Thoracic aorta (tissue), 2 donors: ENCODE measurements around the gene BRCC3. TPM values are rescaled to one million over a fixed set of nuclear protein-coding genes. Genes with fewer than 3 reads are reported as not detected.

Experiments used
- ATAC-seq: fragments of 150-250 bp; one replicate; pipeline ENCODE4 v1.8.0; 2017; ENCODE audit warnings: low read depth; ENCODE audit not compliant: insufficient number of reproducible peaks, low FRiP score
- DNase-seq: peaks from one replicate; pipeline ENCODE4 v3.0.0-alpha.2; 2020; ENCODE audit warnings: low spot score
- H3K27ac ChIP-seq, 2 donors: fragments of 200-600 bp; sonication (generic); 1 replicate in 1 of 2; 2 replicates in 1 of 2; pipeline ENCODE4 v1.5.1; 2016; ENCODE audit warnings: mild to moderate bottlenecking in 2 of 2, moderate library complexity in 2 of 2
- H3K27me3 ChIP-seq: fragments of 200-600 bp; sonication (generic); replicated peaks from 2 replicates; pipeline ENCODE4 v1.6.0; 2016; ENCODE audit warnings: mild to moderate bottlenecking; ENCODE audit not compliant: insufficient read depth
- H3K36me3 ChIP-seq: fragments of 200-600 bp; sonication (generic); one replicate; pipeline ENCODE4 v1.5.1; 2016
- H3K4me1 ChIP-seq, 2 donors: fragments of 200-600 bp; sonication (generic); 1 replicate in 1 of 2; 2 replicates in 1 of 2; pipeline versions ENCODE4 v1.5.1 to v1.6.0; 2016; ENCODE audit warnings: low read depth in 2 of 2, mild to moderate bottlenecking in 1 of 2; ENCODE audit not compliant: control insufficient read depth in 1 of 2
- H3K4me3 ChIP-seq: fragments of 200-600 bp; sonication (generic); 2 replicates; pipeline ENCODE4 v1.5.1; 2016; ENCODE audit warnings: mild to moderate bottlenecking
- H3K9me3 ChIP-seq: fragments of 200-600 bp; sonication (generic); 2 replicates; pipeline ENCODE4 v1.5.1; 2016
- CTCF ChIP-seq: fragments of 200-600 bp; sonication (generic); IDR thresholded peaks from one replicate; pipeline ENCODE4 v1.5.1; 2019; ENCODE audit warnings: antibody characterized with exemption
- total RNA-seq, 2 donors: library from RNA; depleted of rRNA; stranded (reverse); fragments of >200 nt; gene quantifications; one replicate each; pipeline versions ENCODE4 v1.1.0 to v1.2.3, GENCODE V29; 2016

BRCC3 gene
- total RNA-seq, result 10 to 100 TPM in 1 of 2 donors, 1 to 10 TPM in 1; 6.2 to 14.2 TPM

GRCh38 chrX:155070975-155071693 is at the start of gene BRCC3, which contains the start of the genes CMC4 and MTCP1:
BRCC3 (plus strand) TSS chrX:155071508; CDS start chrX:155071528, 20 bp downstream.
CMC4 (minus strand) TSS chrX:155071136; CDS start chrX:155064023, 7,113 bp downstream.
MTCP1 (minus strand) TSS chrX:155071136; CDS start chrX:155066010, 5,126 bp downstream.
- no peaks in the 10 kb centered on the region for H3K27me3 ChIP-seq
- DNase-seq, result no peak
- ATAC-seq, result peak; percentile 75
- H3K27ac ChIP-seq, result peak within 1 kb of the TSS; percentile 82 to 86
- peak within 1 kb of the TSS; percentile 86 for H3K4me3 ChIP-seq
- no peaks in the 10 kb centered on the region for H3K36me3 ChIP-seq
- no peak for TF ChIP-seq CTCF
- peaks cover 4 to 7% of the 10 kb centered on the region in 2 donors for H3K4me1 ChIP-seq
- no peaks in the 10 kb centered on the region for H3K9me3 ChIP-seq

- no peak for TF ChIP-seq CTCF
- Histone ChIP-seq H3K9me3 (no peaks in the 10 kb centered on the region), H3K4me1 (no peaks in the 10 kb centered on the region), H3K27me3 (no peaks in the 10 kb centered on the region), H3K27ac (no peak within 1 kb of the TSS), H3K4me3 (no peak within 1 kb of the TSS), H3K36me3 (no peaks in the 10 kb centered on the region)
- DNase-seq (no peak), ATAC-seq (no peak)
Measured at GRCh38 chrX:155022585-155022984, 48.7 kb upstream of the BRCC3 start, which contains the start of gene F8. F8 (minus strand) TSS chrX:155022723; CDS start chrX:155022552, 171 bp downstream.

- peaks cover 0 to 11% of the 10 kb centered on the region in 2 donors for H3K4me1 ChIP-seq
- ATAC-seq (no peak), DNase-seq (no peak)
- no peak overlapping the region for H3K4me3 ChIP-seq
- no peak overlapping the region for H3K27ac ChIP-seq
- no peaks in the 10 kb centered on the region for H3K27me3 ChIP-seq
- H3K9me3 ChIP-seq, result no peaks in the 10 kb centered on the region
- H3K36me3 ChIP-seq, result no peaks in the 10 kb centered on the region
- no peak for TF ChIP-seq CTCF
Measured at GRCh38 chrX:155023907-155024833, 47.1 kb upstream of the BRCC3 start.

GRCh38 chrX:155026420-155026726 is 44.9 kb upstream of the BRCC3 start:
- H3K27me3 ChIP-seq, result no peaks in the 10 kb centered on the region
- no peaks in the 10 kb centered on the region for H3K36me3 ChIP-seq
- no peak for DNase-seq
- ATAC-seq, result no peak
- peak overlapping the region; percentile 94 to 97 for H3K27ac ChIP-seq
- peak overlapping the region; percentile 82 for H3K4me3 ChIP-seq
- H3K4me1 ChIP-seq, result peaks cover 0 to 11% of the 10 kb centered on the region in 2 donors
- TF ChIP-seq CTCF, result no peak
- no peaks in the 10 kb centered on the region for H3K9me3 ChIP-seq
